ENCODE results near the gene OSBPL5. TPM values are rescaled to one million over a fixed set of nuclear protein-coding genes. Genes with fewer than 3 reads are reported as not detected.

OSBPL5 gene
- total RNA-seq, 1 experiment from 2014 or later, result 28.4 TPM

- POLR2A ChIA-PET (ENCODE audit: low non-redundant PET), result no interaction called here
- Histone ChIP-seq H3K9me3 (ENCODE audit: low read depth, low read length, poor library complexity, severe bottlenecking) (no peaks in the 10 kb centered on the region), H3K4me1 (ENCODE audit: insufficient read depth, low read length, poor library complexity, severe bottlenecking) (peaks cover 44% of the 10 kb centered on the region), H3K27ac (ENCODE audit: low read depth, low read length, poor library complexity, severe bottlenecking) (peak overlapping the region; percentile 75), H3K36me3 (ENCODE audit: insufficient read depth, low read length, poor library complexity, severe bottlenecking) (peaks cover 9% of the 10 kb centered on the region), H3K4me3 (ENCODE audit: low read depth, low read length, poor library complexity, severe bottlenecking) (no peak overlapping the region), H3K27me3 (replicated peaks; ENCODE audit: insufficient read depth, low read depth, low read length, poor library complexity) (no peaks in the 10 kb centered on the region)
- intact Hi-C loops (cut with micrococcal nuclease; ENCODE audit: unreplicated experiment), result no loop called here
- BruUV-seq (replicated peaks), result no TSS peak
- peak; percentile 35 for DNase-seq (ENCODE audit: low spot score)
- CTCF ChIA-PET, result interaction anchor here (0.6 to 1.7 kb wide), 2 partner anchors 40 to 145 kb away, joined by 4 to 8 read pairs; no protein-coding TSS in a partner anchor
- TF ChIP-seq EZH2 (IDR thresholded peaks at IDR 0.05; ENCODE audit: borderline replicate concordance, low read depth, low read length, poor library complexity, severe bottlenecking) (no peak), CTCF (conservative IDR thresholded peaks at IDR 0.05; ENCODE audit: low read depth, low read length) (no peak)
These were observed 113.0 kb downstream of the OSBPL5 start for GRCh38 chr11:3052109-3052479.

- Histone ChIP-seq H3K27ac (ENCODE audit: low read depth, low read length, poor library complexity, severe bottlenecking) (peak overlapping the region; percentile 75), H3K4me1 (ENCODE audit: insufficient read depth, low read length, poor library complexity, severe bottlenecking) (peaks cover 44% of the 10 kb centered on the region), H3K27me3 (replicated peaks; ENCODE audit: insufficient read depth, low read depth, low read length, poor library complexity) (no peaks in the 10 kb centered on the region), H3K4me3 (ENCODE audit: low read depth, low read length, poor library complexity, severe bottlenecking) (no peak overlapping the region), H3K9me3 (ENCODE audit: low read depth, low read length, poor library complexity, severe bottlenecking) (no peaks in the 10 kb centered on the region), H3K36me3 (ENCODE audit: insufficient read depth, low read length, poor library complexity, severe bottlenecking) (peaks cover 9% of the 10 kb centered on the region)
- POLR2A ChIA-PET (ENCODE audit: low non-redundant PET), result interaction anchor here (0.5 kb wide), 1 partner anchor 69 kb away, joined by 4 read pairs; no protein-coding TSS in a partner anchor
- no TSS peak for BruUV-seq (replicated peaks)
- intact Hi-C loops (cut with micrococcal nuclease; ENCODE audit: unreplicated experiment), result no loop called here
- CTCF ChIA-PET, result interaction anchor here (0.6 to 1.7 kb wide), 3 partner anchors 40 to 149 kb away, joined by 4 to 10 read pairs (median 8); a partner anchor contains a TSS
- DNase-seq (ENCODE audit: low spot score), result peak; percentile 72
- TF ChIP-seq CTCF (conservative IDR thresholded peaks at IDR 0.05; ENCODE audit: low read depth, low read length), result 0 out of 2 replicates have a peak, but pooled peaks have one; percentile 21
- no peak for TF ChIP-seq EZH2 (IDR thresholded peaks at IDR 0.05; ENCODE audit: borderline replicate concordance, low read depth, low read length, poor library complexity, severe bottlenecking)
These were observed 113.7 kb downstream of the OSBPL5 start for GRCh38 chr11:3051196-3052108.

GRCh38 chr11:3050386-3051195 lies 114.5 kb downstream of the OSBPL5 start:
- intact Hi-C loops (cut with micrococcal nuclease; ENCODE audit: unreplicated experiment), result no loop called here
- POLR2A ChIA-PET (ENCODE audit: low non-redundant PET), result no interaction called here

More at GRCh38 chr11:3050386-3051195, 114.5 kb downstream of the OSBPL5 start:
- H3K9me3 ChIP-seq (ENCODE audit: low read depth, low read length, poor library complexity, severe bottlenecking), result no peaks in the 10 kb centered on the region
- peaks cover 11% of the 10 kb centered on the region for H3K36me3 ChIP-seq (ENCODE audit: insufficient read depth, low read length, poor library complexity, severe bottlenecking)
- peaks cover 38% of the 10 kb centered on the region for H3K4me1 ChIP-seq (ENCODE audit: insufficient read depth, low read length, poor library complexity, severe bottlenecking)
- no peaks in the 10 kb centered on the region for H3K27me3 ChIP-seq (replicated peaks; ENCODE audit: insufficient read depth, low read depth, low read length, poor library complexity)
- no peak for DNase-seq (ENCODE audit: low spot score)
- peak overlapping the region; percentile 75 for H3K27ac ChIP-seq (ENCODE audit: low read depth, low read length, poor library complexity, severe bottlenecking)
- TF ChIP-seq CTCF (conservative IDR thresholded peaks at IDR 0.05; ENCODE audit: low read depth, low read length) (no peak), EZH2 (IDR thresholded peaks at IDR 0.05; ENCODE audit: borderline replicate concordance, low read depth, low read length, poor library complexity, severe bottlenecking) (no peak)
- no TSS peak for BruUV-seq (replicated peaks)
- no peak overlapping the region for H3K4me3 ChIP-seq (ENCODE audit: low read depth, low read length, poor library complexity, severe bottlenecking)
- CTCF ChIA-PET, result interaction anchor here (1.3 to 1.7 kb wide), 3 partner anchors 29 to 41 kb away, joined by 4 to 8 read pairs (median 7); no protein-coding TSS in a partner anchor
